ENCODE results near the gene CRACR2B.

DNA sequence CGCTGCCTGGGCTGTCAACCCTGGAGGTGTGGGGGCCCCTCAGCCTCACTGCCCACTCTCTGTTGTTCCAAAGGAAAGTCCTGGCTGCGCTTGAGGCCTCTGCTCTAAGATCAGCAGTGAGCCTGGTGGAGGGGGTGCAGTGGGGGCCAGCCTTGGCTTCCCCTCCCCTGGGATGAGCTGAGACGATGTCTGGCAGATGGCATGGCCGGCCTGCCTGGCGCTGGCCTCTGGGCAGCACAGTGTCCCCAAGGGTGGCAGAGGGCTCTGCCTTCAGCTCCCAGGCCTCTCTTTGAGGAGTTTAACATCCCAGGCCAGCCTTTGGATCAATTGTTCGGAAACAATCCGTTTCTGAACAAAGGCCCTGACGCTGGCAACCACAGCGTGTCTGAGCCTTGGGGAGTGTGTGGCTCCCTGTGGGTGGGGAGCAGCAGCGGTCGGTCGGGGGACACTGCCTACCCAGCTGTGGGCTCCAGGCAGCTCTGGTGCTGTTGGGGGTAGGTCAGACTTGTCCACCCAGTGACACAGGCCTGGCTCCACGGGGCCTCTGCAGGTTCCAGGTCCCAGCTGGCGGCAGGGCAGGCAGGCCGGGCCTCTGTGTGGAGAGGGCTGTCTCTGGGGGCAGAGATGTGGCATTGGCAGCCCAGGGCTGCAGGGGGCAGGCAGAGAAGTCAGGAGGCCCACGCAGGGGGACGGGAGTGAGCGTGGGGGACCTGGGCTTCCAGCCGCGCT is 27.0 kb downstream of the CRACR2B start:
- TF ChIP-seq, protein P1, sequence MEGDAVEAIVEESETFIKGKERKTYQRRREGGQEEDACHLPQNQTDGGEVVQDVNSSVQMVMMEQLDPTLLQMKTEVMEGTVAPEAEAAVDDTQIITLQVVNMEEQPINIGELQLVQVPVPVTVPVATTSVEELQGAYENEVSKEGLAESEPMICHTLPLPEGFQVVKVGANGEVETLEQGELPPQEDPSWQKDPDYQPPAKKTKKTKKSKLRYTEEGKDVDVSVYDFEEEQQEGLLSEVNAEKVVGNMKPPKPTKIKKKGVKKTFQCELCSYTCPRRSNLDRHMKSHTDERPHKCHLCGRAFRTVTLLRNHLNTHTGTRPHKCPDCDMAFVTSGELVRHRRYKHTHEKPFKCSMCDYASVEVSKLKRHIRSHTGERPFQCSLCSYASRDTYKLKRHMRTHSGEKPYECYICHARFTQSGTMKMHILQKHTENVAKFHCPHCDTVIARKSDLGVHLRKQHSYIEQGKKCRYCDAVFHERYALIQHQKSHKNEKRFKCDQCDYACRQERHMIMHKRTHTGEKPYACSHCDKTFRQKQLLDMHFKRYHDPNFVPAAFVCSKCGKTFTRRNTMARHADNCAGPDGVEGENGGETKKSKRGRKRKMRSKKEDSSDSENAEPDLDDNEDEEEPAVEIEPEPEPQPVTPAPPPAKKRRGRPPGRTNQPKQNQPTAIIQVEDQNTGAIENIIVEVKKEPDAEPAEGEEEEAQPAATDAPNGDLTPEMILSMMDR (IDR thresholded peaks at IDR 0.05): no peak
- no peak for TF ChIP-seq POLR2A (IDR thresholded peaks at IDR 0.05)

Data from uterus (tissue), 2 donors.